AG04450 (cell line): ENCODE results near the gene WNT6. TPM values are rescaled to one million over a fixed set of nuclear protein-coding genes. Genes with fewer than 3 reads are reported as not detected.

Source experiments
- CTCF ChIA-PET: fragments of 300-600, 350-600 bp; formaldehyde crosslinking; extraction: SDS; loops from one replicate; lab custom pipeline; 2022; ENCODE audit warnings: antibody characterized with exemption, inconsistent platforms; lab: Charles Lee
- POLR2A ChIA-PET: fragments of 350-600 bp; formaldehyde crosslinking; extraction: SDS; loops from one replicate; lab custom pipeline; 2021; ENCODE audit warnings: antibody characterized with exemption, inconsistent platforms; lab: Yijun Ruan, JAX
- DNase-seq: peaks from one replicate; pipeline ENCODE4 v3.0.0-alpha.2; 2011; ENCODE audit warnings: low read depth, low spot score
- H3K27ac ChIP-seq: one replicate; pipeline ENCODE4 v1.5.1; 2012; ENCODE audit warnings: low read depth, low read length, control low read depth
- H3K27me3 ChIP-seq: one replicate; pipeline ENCODE4 v1.6.0; 2012; ENCODE audit warnings: low read length; ENCODE audit not compliant: control insufficient read depth, insufficient read depth
- H3K4me3 ChIP-seq: 2 replicates; pipeline ENCODE4 v1.5.1; 2011; ENCODE audit warnings: mild to moderate bottlenecking, low read depth, low read length, control low read depth
- H3K9me3 ChIP-seq: 2 replicates; pipeline ENCODE4 v1.5.1; 2012; ENCODE audit warnings: low read length; ENCODE audit not compliant: control insufficient read depth, insufficient read depth
- polyA plus RNA-seq: library from polyadenylated mRNA; depleted of rRNA; stranded (reverse); fragments of >200 nt; gene quantifications from 2 replicates; pipeline ENCODE4 v1.2.3, GENCODE V29; 2011
- TF ChIP-seq, protein P1 (sequence below): IDR thresholded peaks from 2 replicates; pipeline ENCODE4 v1.5.1; 2011; ENCODE audit warnings: low read depth, low read length, control low read depth, inconsistent platforms

WNT6 gene
- polyA plus RNA-seq, 1 experiment, result not detected

DNA sequence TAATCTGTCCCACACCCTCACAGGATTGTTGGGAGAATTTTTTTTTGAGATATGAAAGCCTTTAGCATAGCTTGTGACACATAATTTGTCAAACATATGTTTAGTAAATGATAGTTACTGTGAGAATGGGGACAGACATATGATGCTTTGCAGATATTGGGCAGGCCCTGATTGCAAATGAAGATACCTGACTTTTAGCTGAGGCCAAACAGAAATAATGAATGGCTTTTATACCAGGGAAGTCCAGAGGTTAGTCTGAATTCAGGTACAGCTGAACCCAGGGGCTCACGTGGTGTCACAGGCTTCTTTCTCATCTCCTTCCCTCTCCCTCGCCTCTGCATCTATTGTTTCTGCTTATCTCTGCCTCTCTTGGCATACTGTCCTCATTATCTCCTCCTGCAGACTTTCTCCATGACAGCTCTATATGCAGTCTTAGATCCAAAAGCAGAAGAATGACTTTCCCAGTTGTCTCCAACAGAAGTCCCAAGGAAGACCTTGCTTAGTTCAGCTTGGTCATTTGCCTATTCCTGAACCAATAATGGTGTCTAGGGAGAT lies 16.2 kb downstream of the WNT6 start:
- Histone ChIP-seq H3K27ac (no peak overlapping the region), H3K27me3 (peaks cover 82% of the 10 kb centered on the region), H3K9me3 (peaks cover 3% of the 10 kb centered on the region; the same call in 1 of the 2 replicates), H3K4me3 (no peak overlapping the region)
- TF ChIP-seq, protein P1, sequence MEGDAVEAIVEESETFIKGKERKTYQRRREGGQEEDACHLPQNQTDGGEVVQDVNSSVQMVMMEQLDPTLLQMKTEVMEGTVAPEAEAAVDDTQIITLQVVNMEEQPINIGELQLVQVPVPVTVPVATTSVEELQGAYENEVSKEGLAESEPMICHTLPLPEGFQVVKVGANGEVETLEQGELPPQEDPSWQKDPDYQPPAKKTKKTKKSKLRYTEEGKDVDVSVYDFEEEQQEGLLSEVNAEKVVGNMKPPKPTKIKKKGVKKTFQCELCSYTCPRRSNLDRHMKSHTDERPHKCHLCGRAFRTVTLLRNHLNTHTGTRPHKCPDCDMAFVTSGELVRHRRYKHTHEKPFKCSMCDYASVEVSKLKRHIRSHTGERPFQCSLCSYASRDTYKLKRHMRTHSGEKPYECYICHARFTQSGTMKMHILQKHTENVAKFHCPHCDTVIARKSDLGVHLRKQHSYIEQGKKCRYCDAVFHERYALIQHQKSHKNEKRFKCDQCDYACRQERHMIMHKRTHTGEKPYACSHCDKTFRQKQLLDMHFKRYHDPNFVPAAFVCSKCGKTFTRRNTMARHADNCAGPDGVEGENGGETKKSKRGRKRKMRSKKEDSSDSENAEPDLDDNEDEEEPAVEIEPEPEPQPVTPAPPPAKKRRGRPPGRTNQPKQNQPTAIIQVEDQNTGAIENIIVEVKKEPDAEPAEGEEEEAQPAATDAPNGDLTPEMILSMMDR, result no peak
- POLR2A ChIA-PET, result no interaction called here
- DNase-seq, result no peak
- CTCF ChIA-PET, result interaction anchor here (0.6 to 8.9 kb wide), 28 partner anchors 7 to 436 kb away, joined by 3 to 127 read pairs (median 4); partner anchors contain the start of gene WNT6

DNA sequence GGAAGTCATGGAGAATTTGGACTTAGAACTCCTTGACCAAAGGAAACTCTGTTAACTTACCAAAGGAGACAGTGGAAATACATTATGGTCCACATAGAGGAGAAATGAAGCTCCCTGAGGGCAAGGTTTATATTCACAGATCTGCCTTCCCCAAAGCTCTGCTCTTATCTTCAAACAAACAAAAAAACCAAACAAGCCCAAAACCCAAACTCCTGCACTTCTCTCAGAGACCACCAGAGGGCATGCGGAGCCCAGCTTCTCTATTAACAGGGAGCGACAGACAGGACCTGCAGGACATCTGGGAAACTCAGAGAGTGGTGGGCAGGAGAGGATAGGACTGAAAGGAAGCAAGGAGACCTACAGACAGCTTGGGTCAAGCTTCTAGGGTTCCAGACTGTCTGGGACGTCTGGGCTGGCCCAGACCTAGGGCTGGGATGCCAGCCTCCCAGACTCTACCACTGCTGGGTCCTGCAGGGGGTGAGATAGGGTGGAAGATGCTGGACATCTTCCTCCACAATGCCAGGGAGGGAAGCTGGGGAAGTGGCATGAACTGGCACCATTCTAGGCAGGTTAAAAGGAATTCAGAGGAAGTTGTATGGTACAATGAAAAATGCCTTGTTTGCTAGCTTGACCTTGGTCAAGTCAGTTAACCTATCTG lies 17.1 kb downstream of the WNT6 start:
- ChIA-PET POLR2A (no interaction called here), CTCF (interaction anchor here (0.6 to 8.9 kb wide), 31 partner anchors 8 to 280 kb away, joined by 3 to 127 read pairs (median 4); partner anchors contain the start of gene WNT6)
- Histone ChIP-seq H3K4me3 (no peak overlapping the region), H3K9me3 (no peaks in the 10 kb centered on the region; the same call in 1 of the 2 replicates), H3K27ac (no peak overlapping the region), H3K27me3 (peaks cover 83% of the 10 kb centered on the region)
- TF ChIP-seq, protein P1, result peak; percentile 97
- no peak for DNase-seq

DNA sequence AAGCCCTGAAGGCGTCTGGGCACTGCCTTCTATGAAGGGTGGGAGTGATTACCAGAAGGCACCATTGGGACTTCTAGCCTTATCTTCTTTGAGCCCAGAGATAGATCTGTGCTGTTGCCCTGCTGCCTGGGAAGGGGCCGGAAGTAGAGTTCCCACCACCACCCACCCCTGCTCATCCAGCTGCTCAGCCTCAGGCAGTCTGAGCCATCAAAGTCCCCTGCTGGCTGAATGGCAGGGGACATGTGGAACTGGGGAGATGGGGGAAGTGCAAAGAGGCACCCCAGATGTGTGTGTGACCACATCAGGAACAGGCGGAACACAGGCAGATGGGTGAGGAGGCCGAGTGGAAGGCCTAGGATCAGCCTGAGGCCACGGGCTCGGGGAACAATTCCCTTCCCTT lies 17.7 kb downstream of the WNT6 start:
- ChIA-PET POLR2A (no interaction called here), CTCF (interaction anchor here (1.0 to 8.9 kb wide), 16 partner anchors 9 to 279 kb away, joined by 3 to 127 read pairs (median 4); partner anchors contain the start of gene WNT6)
- TF ChIP-seq, protein P1, result no peak
- no peak for DNase-seq
- Histone ChIP-seq H3K9me3 (no peaks in the 10 kb centered on the region; the same call in 1 of the 2 replicates), H3K27me3 (peaks cover 83% of the 10 kb centered on the region), H3K4me3 (no peak overlapping the region), H3K27ac (no peak overlapping the region)

DNA sequence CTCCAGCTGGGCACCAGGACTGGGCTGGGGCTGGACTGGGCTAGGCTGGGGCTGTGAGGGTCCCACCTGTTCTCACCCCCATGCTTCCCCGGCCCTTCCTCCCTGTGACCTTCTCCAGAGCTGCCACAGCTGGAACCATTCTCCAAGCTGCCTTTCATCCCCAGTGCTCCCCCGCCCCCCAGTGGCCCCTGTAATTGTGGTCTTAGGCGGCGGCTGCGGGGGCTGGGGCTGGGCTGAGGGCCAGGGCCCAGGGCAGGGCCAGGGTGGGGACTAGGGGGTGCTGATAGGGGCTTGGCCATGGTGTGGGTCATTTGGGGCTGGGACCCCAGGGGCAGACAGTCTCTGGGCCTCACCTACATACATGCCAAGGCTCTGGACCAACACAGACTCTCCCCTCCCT lies 18.3 kb downstream of the WNT6 start:
- ChIA-PET POLR2A (no interaction called here), CTCF (interaction anchor here (0.9 to 8.9 kb wide), 5 partner anchors 10 to 277 kb away, joined by 3 to 127 read pairs (median 8); no protein-coding TSS in a partner anchor)

More for the DNA sequence above, 18.3 kb downstream of the WNT6 start:
- H3K9me3 ChIP-seq, result no peaks in the 10 kb centered on the region; the same call in 1 of the 2 replicates
- TF ChIP-seq, protein P1, result no peak
- H3K27me3 ChIP-seq, result peaks cover 83% of the 10 kb centered on the region
- DNase-seq, result no peak
- H3K4me3 ChIP-seq, result no peak overlapping the region
- no peak overlapping the region for H3K27ac ChIP-seq
